Thyroid gland (tissue), 4 donors: ENCODE data around the gene LDB2.

Source experiments
- POLR2A ChIP-seq, 2 donors: fragments of 450-650 bp; IDR thresholded peaks; one replicate each; pipeline ENCODE4 v1.6.1; 2017; ENCODE audit warnings: antibody characterized with exemption in 2 of 2, mild to moderate bottlenecking in 2 of 2, moderate library complexity in 1 of 2
- TF ChIP-seq, protein P1 (sequence below), 6 experiments: fragments of 200-600 bp in 3 of 6; fragments of 450-650 bp in 3 of 6; sonication (generic) in 3 of 6; IDR thresholded peaks; one replicate each; pipeline ENCODE4 v1.5.1; 2016 to 2019; ENCODE audit warnings: antibody characterized with exemption in 6 of 6, mild to moderate bottlenecking in 2 of 6, inconsistent platforms in 1 of 6, moderate library complexity in 1 of 6

DNA sequence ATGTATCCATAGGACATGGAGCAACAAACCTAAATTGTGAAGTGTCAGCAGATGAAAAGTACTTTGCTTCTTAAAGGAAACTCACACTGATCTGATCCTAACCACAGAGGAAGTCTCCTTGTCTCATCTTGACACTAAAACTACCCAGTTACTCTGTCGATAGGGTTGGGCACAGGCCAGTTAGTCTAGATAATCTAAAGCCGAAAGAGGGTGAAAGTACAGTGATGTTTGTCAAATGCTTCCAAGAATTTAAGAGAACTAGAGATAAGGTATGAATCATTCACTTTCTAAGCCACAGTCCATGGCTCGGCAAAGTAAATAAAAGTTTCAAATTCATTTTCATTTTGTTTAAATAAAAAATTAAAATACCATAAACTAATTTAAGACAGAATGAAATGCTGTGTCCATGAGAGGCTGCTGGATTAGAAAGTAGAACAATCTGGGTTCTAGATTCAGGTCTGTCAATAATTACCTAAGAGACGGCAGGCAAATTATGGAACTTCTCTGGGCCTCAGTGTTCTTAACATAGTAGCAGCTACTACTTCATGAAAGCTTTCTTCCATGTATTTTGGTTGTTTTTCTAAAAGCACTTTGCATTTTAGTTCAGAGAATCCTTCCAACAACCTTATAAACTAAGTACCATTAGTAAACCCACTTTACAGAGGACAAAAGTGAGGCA lies 176.7 kb downstream of the LDB2 start:
- no peak for TF ChIP-seq POLR2A (IDR thresholded peaks at IDR 0.05)
- TF ChIP-seq, protein P1, sequence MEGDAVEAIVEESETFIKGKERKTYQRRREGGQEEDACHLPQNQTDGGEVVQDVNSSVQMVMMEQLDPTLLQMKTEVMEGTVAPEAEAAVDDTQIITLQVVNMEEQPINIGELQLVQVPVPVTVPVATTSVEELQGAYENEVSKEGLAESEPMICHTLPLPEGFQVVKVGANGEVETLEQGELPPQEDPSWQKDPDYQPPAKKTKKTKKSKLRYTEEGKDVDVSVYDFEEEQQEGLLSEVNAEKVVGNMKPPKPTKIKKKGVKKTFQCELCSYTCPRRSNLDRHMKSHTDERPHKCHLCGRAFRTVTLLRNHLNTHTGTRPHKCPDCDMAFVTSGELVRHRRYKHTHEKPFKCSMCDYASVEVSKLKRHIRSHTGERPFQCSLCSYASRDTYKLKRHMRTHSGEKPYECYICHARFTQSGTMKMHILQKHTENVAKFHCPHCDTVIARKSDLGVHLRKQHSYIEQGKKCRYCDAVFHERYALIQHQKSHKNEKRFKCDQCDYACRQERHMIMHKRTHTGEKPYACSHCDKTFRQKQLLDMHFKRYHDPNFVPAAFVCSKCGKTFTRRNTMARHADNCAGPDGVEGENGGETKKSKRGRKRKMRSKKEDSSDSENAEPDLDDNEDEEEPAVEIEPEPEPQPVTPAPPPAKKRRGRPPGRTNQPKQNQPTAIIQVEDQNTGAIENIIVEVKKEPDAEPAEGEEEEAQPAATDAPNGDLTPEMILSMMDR (IDR thresholded peaks at IDR 0.05) = no peak
